ENCODE measurements around the gene CBX3. TPM values are rescaled to one million over a fixed set of nuclear protein-coding genes. Genes with fewer than 3 reads are reported as not detected.
"Not testable (repeated sequence)": the region's sequence is repeated elsewhere in the genome, so short reads cannot be mapped to it uniquely, and the experiment has no call there.

Gene CBX3
- total RNA-seq, 2 donors from 2014 or later, result 34.2 to 63.3 TPM

- 82 to 83% methylated on average over 6 of the region's 6 CpGs for WGBS, 2 donors
- Histone ChIP-seq H3K36me3 (replicated peaks in 1 of 2; ENCODE audit: insufficient read depth in 1 of 2, low read depth in 2 of 2) (no peaks in the 10 kb centered on the region), H3K27me3 (no peaks in the 10 kb centered on the region), H3K4me3 (no peak overlapping the region), H3K27ac (no peak overlapping the region), H3K9me3 (no peaks in the 10 kb centered on the region), H3K4me1 (no peaks in the 10 kb centered on the region)
- no peak for TF ChIP-seq POLR2A (IDR thresholded peaks at IDR 0.05)
- no peak for TF ChIP-seq CTCF (IDR thresholded peaks at IDR 0.05)
- DNase-seq (no peak), ATAC-seq (no peak)
- intact Hi-C loops (cut with DNase I), result no loop called here
Measured at GRCh38 chr7:26237035-26237807, 35.7 kb downstream of the CBX3 start.

GRCh38 chr7:26238032-26238431, 36.5 kb downstream of the CBX3 start:
- H3K36me3 ChIP-seq (replicated peaks in 1 of 2; ENCODE audit: insufficient read depth in 1 of 2, low read depth in 2 of 2), result no peaks in the 10 kb centered on the region
- no peak overlapping the region for H3K27ac ChIP-seq
- no peak overlapping the region for H3K4me3 ChIP-seq
- no peak for DNase-seq
- TF ChIP-seq POLR2A (IDR thresholded peaks at IDR 0.05), result no peak
- TF ChIP-seq CTCF (IDR thresholded peaks at IDR 0.05), result no peak
- H3K4me1 ChIP-seq, result no peaks in the 10 kb centered on the region
- no peaks in the 10 kb centered on the region for H3K27me3 ChIP-seq
- no peaks in the 10 kb centered on the region for H3K9me3 ChIP-seq
- intact Hi-C loops (cut with DNase I), result no loop called here
- WGBS, 2 donors, result 59 to 74% methylated on average over 3 of the region's 3 CpGs
- ATAC-seq, result no peak

- DNase-seq (no peak), ATAC-seq (no peak)
- Histone ChIP-seq H3K36me3 (replicated peaks in 1 of 2; ENCODE audit: insufficient read depth in 1 of 2, low read depth in 2 of 2) (no peaks in the 10 kb centered on the region), H3K4me3 (no peak overlapping the region), H3K4me1 (no peaks in the 10 kb centered on the region), H3K9me3 (no peaks in the 10 kb centered on the region), H3K27me3 (no peaks in the 10 kb centered on the region), H3K27ac (no peak overlapping the region)
- TF ChIP-seq CTCF (IDR thresholded peaks at IDR 0.05) (no peak), POLR2A (IDR thresholded peaks at IDR 0.05) (no peak)
- intact Hi-C loops (cut with DNase I), result no loop called here
- WGBS, 2 donors, result 88 to 90% methylated on average over 11 to 13 of the region's 13 CpGs
Measured at GRCh38 chr7:26245150-26245549, 43.6 kb downstream of the CBX3 start.

- WGBS, 2 donors, result 84 to 86% methylated on average over 12 of the region's 12 CpGs
Measured at GRCh38 chr7:26250239-26250638, 48.7 kb downstream of the CBX3 start.

GRCh38 chr7:26261866-26262265, 60.3 kb downstream of the CBX3 start:
- intact Hi-C loops (cut with DNase I); H3K27ac ChIP-seq; ATAC-seq; H3K27me3 ChIP-seq; H3K9me3 ChIP-seq; H3K4me3 ChIP-seq; DNase-seq; H3K36me3 ChIP-seq (replicated peaks in 1 of 2; ENCODE audit: insufficient read depth in 1 of 2, low read depth in 2 of 2); H3K4me1 ChIP-seq: not testable (repeated sequence)
- WGBS, 2 donors, result 96 to 98% methylated on average over 5 to 8 of the region's 29 CpGs

More at GRCh38 chr7:26250239-26250638, 48.7 kb downstream of the CBX3 start:
- intact Hi-C loops (cut with DNase I), result no loop called here
- Histone ChIP-seq H3K27ac (no peak overlapping the region), H3K36me3 (replicated peaks in 1 of 2; ENCODE audit: insufficient read depth in 1 of 2, low read depth in 2 of 2) (no peaks in the 10 kb centered on the region), H3K27me3 (no peaks in the 10 kb centered on the region), H3K9me3 (no peaks in the 10 kb centered on the region), H3K4me3 (no peak overlapping the region), H3K4me1 (no peaks in the 10 kb centered on the region)
- TF ChIP-seq CTCF (IDR thresholded peaks at IDR 0.05), result no peak
- no peak for TF ChIP-seq POLR2A (IDR thresholded peaks at IDR 0.05)
- ATAC-seq, result no peak
- DNase-seq, result no peak

Other genes starting within 250 kb of the CBX3 start
- 1 to 10 TPM; 4.9 to 6.6 TPM for gene NFE2L3, start 49.5 kb upstream of the CBX3 start, total RNA-seq
- 100 to 1,000 TPM; 158 to 306 TPM for gene HNRNPA2B1, start 999 bp upstream of the CBX3 start, total RNA-seq
- gene SNX10, start 90.1 kb downstream of the CBX3 start, total RNA-seq, result 1 to 10 TPM; 1.3 to 6.7 TPM

Measured in body of pancreas (tissue), 4 donors.